ENCODE measurements around the gene SRRD. TPM values are rescaled to one million over a fixed set of nuclear protein-coding genes. Genes with fewer than 3 reads are reported as not detected.
"Not testable (repeated sequence)": the region's sequence is repeated elsewhere in the genome, so short reads cannot be mapped to it uniquely, and the experiment has no call there.

SRRD gene
- total RNA-seq, 1 experiment from 2014 or later = 25.6 TPM

- DNase-seq = no peak
- intact Hi-C loops (cut with micrococcal nuclease; ENCODE audit: unreplicated experiment) = no loop called here
- CTCF ChIA-PET = interaction anchor here (1.4 kb wide), 1 partner anchor 66 kb away, joined by 3 read pairs; no protein-coding TSS in a partner anchor
- H3K4me1 Mint-ChIP-seq (ENCODE audit: low read depth, unreplicated experiment) = peaks cover 15% of the 10 kb centered on the region
- no peaks in the 10 kb centered on the region for H3K36me3 Mint-ChIP-seq (ENCODE audit: insufficient read depth, unreplicated experiment)
- TF ChIP-seq CTCF (IDR thresholded peaks at IDR 0.05; ENCODE audit: unreplicated experiment) = no peak
- H3K4me3 Mint-ChIP-seq (ENCODE audit: low read depth, unreplicated experiment) = no peak overlapping the region
- BruUV-seq (replicated peaks) = no TSS peak
- no peaks in the 10 kb centered on the region for H3K9me3 Mint-ChIP-seq (ENCODE audit: low read depth, unreplicated experiment)
- H3K27ac Mint-ChIP-seq (ENCODE audit: unreplicated experiment) = no peak overlapping the region
- peaks cover 12% of the 10 kb centered on the region for H3K27me3 Mint-ChIP-seq (ENCODE audit: unreplicated experiment)
Measured at GRCh38 chr22:26437694-26438392, 45.8 kb upstream of the SRRD start.

GRCh38 chr22:26438776-26439175 lies 44.9 kb upstream of the SRRD start:
- BruUV-seq (replicated peaks); H3K27me3 Mint-ChIP-seq (ENCODE audit: unreplicated experiment); intact Hi-C loops (cut with micrococcal nuclease; ENCODE audit: unreplicated experiment); CTCF ChIA-PET; H3K27ac Mint-ChIP-seq (ENCODE audit: unreplicated experiment); DNase-seq; H3K36me3 Mint-ChIP-seq (ENCODE audit: insufficient read depth, unreplicated experiment); H3K9me3 Mint-ChIP-seq (ENCODE audit: low read depth, unreplicated experiment); H3K4me3 Mint-ChIP-seq (ENCODE audit: low read depth, unreplicated experiment): not testable (repeated sequence)
- peaks cover 15% of the 10 kb centered on the region for H3K4me1 Mint-ChIP-seq (ENCODE audit: low read depth, unreplicated experiment)

- CTCF ChIA-PET = no interaction called here
- H3K4me3 Mint-ChIP-seq (ENCODE audit: low read depth, unreplicated experiment) = no peak overlapping the region
- no peak for DNase-seq
- no peaks in the 10 kb centered on the region for H3K36me3 Mint-ChIP-seq (ENCODE audit: insufficient read depth, unreplicated experiment)
- H3K9me3 Mint-ChIP-seq (ENCODE audit: low read depth, unreplicated experiment) = no peaks in the 10 kb centered on the region
- intact Hi-C loops (cut with micrococcal nuclease; ENCODE audit: unreplicated experiment) = no loop called here
- peaks cover 15% of the 10 kb centered on the region for H3K4me1 Mint-ChIP-seq (ENCODE audit: low read depth, unreplicated experiment)
- no TSS peak for BruUV-seq (replicated peaks)
- H3K27ac Mint-ChIP-seq (ENCODE audit: unreplicated experiment) = no peak overlapping the region
- TF ChIP-seq CTCF (IDR thresholded peaks at IDR 0.05; ENCODE audit: unreplicated experiment) = no peak
- H3K27me3 Mint-ChIP-seq (ENCODE audit: unreplicated experiment) = no peaks in the 10 kb centered on the region
Measured at GRCh38 chr22:26439559-26439958, 44.1 kb upstream of the SRRD start.

- Mint-ChIP-seq H3K27ac (ENCODE audit: unreplicated experiment) (no peak overlapping the region), H3K4me1 (ENCODE audit: low read depth, unreplicated experiment) (peaks cover 4% of the 10 kb centered on the region), H3K36me3 (ENCODE audit: insufficient read depth, unreplicated experiment) (no peaks in the 10 kb centered on the region), H3K27me3 (ENCODE audit: unreplicated experiment) (no peaks in the 10 kb centered on the region), H3K9me3 (ENCODE audit: low read depth, unreplicated experiment) (no peaks in the 10 kb centered on the region), H3K4me3 (ENCODE audit: low read depth, unreplicated experiment) (no peak overlapping the region)
- no peak for TF ChIP-seq CTCF (IDR thresholded peaks at IDR 0.05; ENCODE audit: unreplicated experiment)
- no peak for DNase-seq
- CTCF ChIA-PET = interaction anchor here (0.6 to 1.3 kb wide), 4 partner anchors 11 to 603 kb away, joined by 3 to 5 read pairs (median 4); no protein-coding TSS in a partner anchor
- no TSS peak for BruUV-seq (replicated peaks)
- intact Hi-C loops (cut with micrococcal nuclease; ENCODE audit: unreplicated experiment) = no loop called here
Measured at GRCh38 chr22:26442086-26442756, 41.5 kb upstream of the SRRD start.
